ENCODE results near the gene PDE4D.

- TF ChIP-seq CTCF (IDR thresholded peaks at IDR 0.05) = no peak
- TF ChIP-seq ZFX (IDR thresholded peaks at IDR 0.05; ENCODE audit: borderline replicate concordance) = no peak
Measured at GRCh38 chr5:59092758-59093157, 800.8 kb downstream of the PDE4D start.

Data from 22Rv1 (cell line).